ENCODE measurements around the gene PHEX. TPM values are rescaled to one million over a fixed set of nuclear protein-coding genes. Genes with fewer than 3 reads are reported as not detected.

Gene PHEX
- total and polyA plus RNA-seq, 2 experiments from 2014 or later = 0.05 to 0.21 TPM

DNA sequence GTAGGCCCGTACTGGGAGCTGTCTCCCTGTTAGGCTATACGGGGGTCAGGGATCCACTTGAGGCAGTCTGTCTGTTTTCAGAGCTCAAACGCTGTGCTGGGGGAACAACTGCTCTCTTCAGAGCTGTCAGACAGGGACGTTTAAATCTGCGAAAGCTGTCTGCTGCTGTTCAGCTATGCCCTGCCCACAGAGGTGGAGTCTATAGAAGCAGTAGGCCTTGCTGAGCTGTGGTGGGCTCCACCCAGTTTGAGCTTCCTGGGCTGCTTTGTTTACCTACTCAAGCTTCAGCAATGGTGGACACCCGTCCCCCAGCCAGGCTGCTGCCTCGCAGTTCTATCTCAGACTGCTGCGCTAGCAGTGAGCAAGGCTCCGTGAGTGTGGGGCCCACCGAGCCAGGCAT, 27.3 kb upstream of the PHEX start:
- no peak overlapping the region for H3K4me3 Mint-ChIP-seq
- H3K4me2 ChIP-seq = no peak overlapping the region
- TF ChIP-seq ZNF114 (CRISPR knock-in tag; IDR thresholded peaks at IDR 0.05) (no peak), CREB1 (CRISPR knock-in tag; IDR thresholded peaks at IDR 0.05; ENCODE audit: low read depth) (no peak), POLR2AphosphoS5 (IDR thresholded peaks at IDR 0.05; ENCODE audit: low read depth) (no peak), REST (IDR thresholded peaks at IDR 0.05; ENCODE audit: unreplicated experiment) (no peak), ZNF331 (CRISPR knock-in tag; IDR thresholded peaks at IDR 0.05; ENCODE audit: low read depth) (no peak), CTCF (conservative IDR thresholded peaks at IDR 0.05; ENCODE audit: low read depth in 2 of 2) (no peak), EZH2 (IDR thresholded peaks at IDR 0.05; ENCODE audit: low read depth, unreplicated experiment) (no peak), JUNB (IDR thresholded peaks at IDR 0.05; ENCODE audit: unreplicated experiment) (no peak), NANOG (IDR thresholded peaks at IDR 0.05; ENCODE audit: borderline replicate concordance) (no peak), EZH2phosphoT487 (IDR thresholded peaks at IDR 0.05; ENCODE audit: unreplicated experiment) (no peak), STAT1 (IDR thresholded peaks at IDR 0.05; ENCODE audit: unreplicated experiment) (no peak)
- TF ChIP-seq, protein P1, sequence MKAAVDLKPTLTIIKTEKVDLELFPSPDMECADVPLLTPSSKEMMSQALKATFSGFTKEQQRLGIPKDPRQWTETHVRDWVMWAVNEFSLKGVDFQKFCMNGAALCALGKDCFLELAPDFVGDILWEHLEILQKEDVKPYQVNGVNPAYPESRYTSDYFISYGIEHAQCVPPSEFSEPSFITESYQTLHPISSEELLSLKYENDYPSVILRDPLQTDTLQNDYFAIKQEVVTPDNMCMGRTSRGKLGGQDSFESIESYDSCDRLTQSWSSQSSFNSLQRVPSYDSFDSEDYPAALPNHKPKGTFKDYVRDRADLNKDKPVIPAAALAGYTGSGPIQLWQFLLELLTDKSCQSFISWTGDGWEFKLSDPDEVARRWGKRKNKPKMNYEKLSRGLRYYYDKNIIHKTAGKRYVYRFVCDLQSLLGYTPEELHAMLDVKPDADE (IDR thresholded peaks at IDR 0.05) = no peak
- TF ChIP-seq, protein P2, sequence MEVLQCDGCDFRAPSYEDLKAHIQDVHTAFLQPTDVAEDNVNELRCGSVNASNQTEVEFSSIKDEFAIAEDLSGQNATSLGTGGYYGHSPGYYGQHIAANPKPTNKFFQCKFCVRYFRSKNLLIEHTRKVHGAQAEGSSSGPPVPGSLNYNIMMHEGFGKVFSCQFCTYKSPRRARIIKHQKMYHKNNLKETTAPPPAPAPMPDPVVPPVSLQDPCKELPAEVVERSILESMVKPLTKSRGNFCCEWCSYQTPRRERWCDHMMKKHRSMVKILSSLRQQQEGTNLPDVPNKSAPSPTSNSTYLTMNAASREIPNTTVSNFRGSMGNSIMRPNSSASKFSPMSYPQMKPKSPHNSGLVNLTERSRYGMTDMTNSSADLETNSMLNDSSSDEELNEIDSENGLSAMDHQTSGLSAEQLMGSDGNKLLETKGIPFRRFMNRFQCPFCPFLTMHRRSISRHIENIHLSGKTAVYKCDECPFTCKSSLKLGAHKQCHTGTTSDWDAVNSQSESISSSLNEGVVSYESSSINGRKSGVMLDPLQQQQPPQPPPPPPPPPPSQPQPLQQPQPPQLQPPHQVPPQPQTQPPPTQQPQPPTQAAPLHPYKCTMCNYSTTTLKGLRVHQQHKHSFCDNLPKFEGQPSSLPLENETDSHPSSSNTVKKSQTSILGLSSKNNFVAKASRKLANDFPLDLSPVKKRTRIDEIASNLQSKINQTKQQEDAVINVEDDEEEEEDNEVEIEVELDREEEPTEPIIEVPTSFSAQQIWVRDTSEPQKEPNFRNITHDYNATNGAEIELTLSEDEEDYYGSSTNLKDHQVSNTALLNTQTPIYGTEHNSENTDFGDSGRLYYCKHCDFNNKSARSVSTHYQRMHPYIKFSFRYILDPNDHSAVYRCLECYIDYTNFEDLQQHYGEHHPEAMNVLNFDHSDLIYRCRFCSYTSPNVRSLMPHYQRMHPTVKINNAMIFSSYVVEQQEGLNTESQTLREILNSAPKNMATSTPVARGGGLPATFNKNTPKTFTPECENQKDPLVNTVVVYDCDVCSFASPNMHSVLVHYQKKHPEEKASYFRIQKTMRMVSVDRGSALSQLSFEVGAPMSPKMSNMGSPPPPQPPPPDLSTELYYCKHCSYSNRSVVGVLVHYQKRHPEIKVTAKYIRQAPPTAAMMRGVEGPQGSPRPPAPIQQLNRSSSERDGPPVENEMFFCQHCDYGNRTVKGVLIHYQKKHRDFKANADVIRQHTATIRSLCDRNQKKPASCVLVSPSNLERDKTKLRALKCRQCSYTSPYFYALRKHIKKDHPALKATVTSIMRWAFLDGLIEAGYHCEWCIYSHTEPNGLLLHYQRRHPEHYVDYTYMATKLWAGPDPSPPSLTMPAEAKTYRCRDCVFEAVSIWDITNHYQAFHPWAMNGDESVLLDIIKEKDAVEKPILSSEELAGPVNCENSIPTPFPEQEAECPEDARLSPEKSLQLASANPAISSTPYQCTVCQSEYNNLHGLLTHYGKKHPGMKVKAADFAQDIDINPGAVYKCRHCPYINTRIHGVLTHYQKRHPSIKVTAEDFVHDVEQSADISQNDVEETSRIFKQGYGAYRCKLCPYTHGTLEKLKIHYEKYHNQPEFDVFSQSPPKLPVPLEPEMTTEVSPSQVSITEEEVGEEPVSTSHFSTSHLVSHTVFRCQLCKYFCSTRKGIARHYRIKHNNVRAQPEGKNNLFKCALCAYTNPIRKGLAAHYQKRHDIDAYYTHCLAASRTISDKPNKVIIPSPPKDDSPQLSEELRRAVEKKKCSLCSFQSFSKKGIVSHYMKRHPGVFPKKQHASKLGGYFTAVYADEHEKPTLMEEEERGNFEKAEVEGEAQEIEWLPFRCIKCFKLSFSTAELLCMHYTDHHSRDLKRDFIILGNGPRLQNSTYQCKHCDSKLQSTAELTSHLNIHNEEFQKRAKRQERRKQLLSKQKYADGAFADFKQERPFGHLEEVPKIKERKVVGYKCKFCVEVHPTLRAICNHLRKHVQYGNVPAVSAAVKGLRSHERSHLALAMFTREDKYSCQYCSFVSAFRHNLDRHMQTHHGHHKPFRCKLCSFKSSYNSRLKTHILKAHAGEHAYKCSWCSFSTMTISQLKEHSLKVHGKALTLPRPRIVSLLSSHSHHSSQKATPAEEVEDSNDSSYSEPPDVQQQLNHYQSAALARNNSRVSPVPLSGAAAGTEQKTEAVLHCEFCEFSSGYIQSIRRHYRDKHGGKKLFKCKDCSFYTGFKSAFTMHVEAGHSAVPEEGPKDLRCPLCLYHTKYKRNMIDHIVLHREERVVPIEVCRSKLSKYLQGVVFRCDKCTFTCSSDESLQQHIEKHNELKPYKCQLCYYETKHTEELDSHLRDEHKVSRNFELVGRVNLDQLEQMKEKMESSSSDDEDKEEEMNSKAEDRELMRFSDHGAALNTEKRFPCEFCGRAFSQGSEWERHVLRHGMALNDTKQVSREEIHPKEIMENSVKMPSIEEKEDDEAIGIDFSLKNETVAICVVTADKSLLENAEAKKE (CRISPR knock-in tag; IDR thresholded peaks at IDR 0.05) = no peak

More for the DNA sequence above, 27.3 kb upstream of the PHEX start:
- H3K27ac Mint-ChIP-seq = no peak overlapping the region
- H3K27me3 ChIP-seq (ENCODE audit: insufficient read depth) = no peaks in the 10 kb centered on the region
- peaks cover 2% of the 10 kb centered on the region for H3K27me3 Mint-ChIP-seq (ENCODE audit: insufficient read depth, low read depth, poor library complexity)
- peaks cover 24% of the 10 kb centered on the region for H3K36me3 Mint-ChIP-seq (ENCODE audit: low read depth)
- no peak overlapping the region for H3K27ac ChIP-seq (ENCODE audit: low read depth)
- DNase-seq (ENCODE audit: low spot score) (no peak), ATAC-seq (no peak)
- H3F3A ChIP-seq (replicated peaks; ENCODE audit: low read depth) = no peaks in the 10 kb centered on the region
- no peaks in the 10 kb centered on the region for H3K79me2 ChIP-seq (replicated peaks; ENCODE audit: insufficient read depth)
- H2AFZ ChIP-seq = no peak overlapping the region
- H3K4me1 ChIP-seq (ENCODE audit: insufficient read depth) = no peaks in the 10 kb centered on the region
- no peaks in the 10 kb centered on the region for H4K20me1 ChIP-seq (replicated peaks; ENCODE audit: insufficient read depth)
- no peaks in the 10 kb centered on the region for H3K9me2 ChIP-seq (ENCODE audit: insufficient read depth)
- no peak overlapping the region for H3K4me3 ChIP-seq
- H3K9me3 Mint-ChIP-seq = peaks cover 2% of the 10 kb centered on the region; the same call in 2 of the 3 replicates
- no peaks in the 10 kb centered on the region for H3K36me3 ChIP-seq (ENCODE audit: insufficient read depth)
- peaks cover 10% of the 10 kb centered on the region; the same call in 2 of the 3 replicates for H3K4me1 Mint-ChIP-seq
